OCI-LY1 (cell line): ENCODE data around the gene IGSF5.

Experiments
- EZH2 ChIP-seq: fragments of 200-600 bp; sonication (generic), shearing (Covaris generic); IDR thresholded peaks from 2 replicates; pipeline ENCODE4 v1.8.0; 2017; ENCODE audit warnings: borderline replicate concordance, mixed run types, mild to moderate bottlenecking, antibody characterized with exemption, low read length, moderate library complexity, mixed read lengths
- TF ChIP-seq, protein P1 (sequence below): fragments of 200-600 bp; sonication (generic), shearing (Covaris generic); IDR thresholded peaks from 2 replicates; pipeline ENCODE4 v1.5.1; 2017; ENCODE audit warnings: mild to moderate bottlenecking, antibody characterized with exemption, low read length, moderate library complexity, mixed read lengths

DNA sequence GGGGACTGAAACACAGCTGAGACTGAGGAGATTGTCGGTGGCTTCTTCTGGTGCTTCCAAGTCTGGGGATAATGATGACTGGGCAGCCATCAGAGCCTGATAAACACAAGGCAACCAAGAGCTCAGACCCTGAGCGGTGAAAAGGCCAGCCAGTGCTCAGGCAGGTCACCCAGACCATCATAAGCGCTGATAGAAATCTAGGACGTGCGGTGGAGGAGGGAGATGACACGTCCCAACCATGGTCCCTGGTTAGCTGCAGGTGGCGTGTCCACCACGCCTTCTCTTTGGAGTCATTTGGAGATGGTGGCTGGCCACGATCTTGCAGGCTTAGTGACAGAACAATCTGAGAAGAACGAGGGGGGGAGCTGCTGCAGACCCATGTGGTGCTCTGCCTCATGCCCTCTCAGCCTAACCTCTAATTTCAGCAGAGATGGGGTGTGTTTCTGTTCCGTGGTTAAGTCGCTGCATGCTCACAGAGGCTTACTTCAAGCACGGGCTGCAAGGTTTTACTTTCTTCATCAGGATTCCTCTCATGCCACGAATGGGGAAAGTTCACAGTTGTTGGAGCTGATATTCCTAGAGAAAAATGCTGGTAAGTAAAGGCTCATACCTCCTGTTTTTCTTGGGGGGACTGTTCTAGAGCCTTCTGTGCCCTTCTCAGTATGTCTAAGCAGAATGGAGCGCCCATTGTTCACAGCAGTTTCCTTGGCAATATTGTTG lies 17.4 kb upstream of the IGSF5 start:
- TF ChIP-seq, protein P1, sequence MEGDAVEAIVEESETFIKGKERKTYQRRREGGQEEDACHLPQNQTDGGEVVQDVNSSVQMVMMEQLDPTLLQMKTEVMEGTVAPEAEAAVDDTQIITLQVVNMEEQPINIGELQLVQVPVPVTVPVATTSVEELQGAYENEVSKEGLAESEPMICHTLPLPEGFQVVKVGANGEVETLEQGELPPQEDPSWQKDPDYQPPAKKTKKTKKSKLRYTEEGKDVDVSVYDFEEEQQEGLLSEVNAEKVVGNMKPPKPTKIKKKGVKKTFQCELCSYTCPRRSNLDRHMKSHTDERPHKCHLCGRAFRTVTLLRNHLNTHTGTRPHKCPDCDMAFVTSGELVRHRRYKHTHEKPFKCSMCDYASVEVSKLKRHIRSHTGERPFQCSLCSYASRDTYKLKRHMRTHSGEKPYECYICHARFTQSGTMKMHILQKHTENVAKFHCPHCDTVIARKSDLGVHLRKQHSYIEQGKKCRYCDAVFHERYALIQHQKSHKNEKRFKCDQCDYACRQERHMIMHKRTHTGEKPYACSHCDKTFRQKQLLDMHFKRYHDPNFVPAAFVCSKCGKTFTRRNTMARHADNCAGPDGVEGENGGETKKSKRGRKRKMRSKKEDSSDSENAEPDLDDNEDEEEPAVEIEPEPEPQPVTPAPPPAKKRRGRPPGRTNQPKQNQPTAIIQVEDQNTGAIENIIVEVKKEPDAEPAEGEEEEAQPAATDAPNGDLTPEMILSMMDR = no peak
- no peak for TF ChIP-seq EZH2
